Colonic mucosa (tissue), 4 donors: Measurements from ENCODE around the gene PWWP2A. TPM values are rescaled to one million over a fixed set of nuclear protein-coding genes. Genes with fewer than 3 reads are reported as not detected.
A peak's percentile ranks its signal among the peaks of the same experiment; 100 is the strongest.

Experiments
- DNase-seq: peaks from one replicate; pipeline ENCODE4 v3.0.0-alpha.2; 2020
- H3K27ac ChIP-seq: fragments of 200-600 bp; one replicate; pipeline ENCODE4 v1.8.0; 2021
- H3K27me3 ChIP-seq: fragments of 200-600 bp; one replicate; pipeline ENCODE4 v1.8.0; 2021
- H3K36me3 ChIP-seq: fragments of 200-600 bp; one replicate; pipeline ENCODE4 v1.8.0; 2021
- H3K4me1 ChIP-seq: fragments of 200-600 bp; one replicate; pipeline ENCODE4 v1.8.0; 2021; ENCODE audit warnings: mild to moderate bottlenecking
- H3K4me3 ChIP-seq: fragments of 200-600 bp; one replicate; pipeline ENCODE4 v1.8.0; 2021
- H3K9ac ChIP-seq, 2 donors: one replicate each; pipeline ENCODE4 v1.7.0; 2013; ENCODE audit warnings: control low read depth in 2 of 2, low read depth in 2 of 2, low read length in 2 of 2
- H3K9me3 ChIP-seq: fragments of 200-600 bp; one replicate; pipeline ENCODE4 v1.8.0; 2021
- intact Hi-C: fragments of 100-400 bp; cut with DNase I; formaldehyde crosslinking; loops from one replicate; pipeline ENCODE4 v1.14.1; 2022
- total RNA-seq, 2 donors: library from RNA; stranded (reverse); fragmentation: NEBNext Ultra II Directional in 1 of 2; extraction: Animal tissue kit (Norgen Biotek cat#: 25700) in 1 of 2; gene quantifications; one replicate each; pipeline ENCODE4 v1.2.1, GENCODE V29; 2021
- TF ChIP-seq, protein P1 (sequence below): fragments of 200-600 bp; IDR thresholded peaks from one replicate; pipeline ENCODE4 v1.8.0; 2022; ENCODE audit warnings: antibody characterized with exemption, mild to moderate bottlenecking
- donor health status: healthy.
- donor health status: DM: no; HTN: no; CAD: no.
- donor health status: DM: no; HTN: no; CAD: no.

Gene PWWP2A
- total RNA-seq, 2 donors from 2014 or later: 44.0 to 47.6 TPM

DNA sequence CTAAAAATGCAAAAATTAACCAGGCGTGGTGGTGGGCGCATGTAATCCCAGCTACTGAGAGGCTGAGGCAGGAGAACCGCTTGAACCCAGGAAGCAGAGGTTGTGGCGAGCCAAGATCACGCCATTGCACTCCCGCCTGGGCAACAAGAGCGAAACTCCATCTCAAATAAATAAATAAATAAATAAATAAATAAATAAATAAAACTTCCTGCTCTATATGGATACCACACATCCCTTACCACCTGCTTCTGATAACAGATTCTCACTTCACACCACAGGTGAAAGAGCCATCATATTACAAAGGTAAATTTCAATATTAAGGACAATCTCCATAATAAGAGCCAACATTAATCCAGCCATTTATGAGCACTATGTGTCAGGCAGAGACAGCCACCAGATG lies 9.4 kb upstream of the PWWP2A start:
- TF ChIP-seq, protein P1, sequence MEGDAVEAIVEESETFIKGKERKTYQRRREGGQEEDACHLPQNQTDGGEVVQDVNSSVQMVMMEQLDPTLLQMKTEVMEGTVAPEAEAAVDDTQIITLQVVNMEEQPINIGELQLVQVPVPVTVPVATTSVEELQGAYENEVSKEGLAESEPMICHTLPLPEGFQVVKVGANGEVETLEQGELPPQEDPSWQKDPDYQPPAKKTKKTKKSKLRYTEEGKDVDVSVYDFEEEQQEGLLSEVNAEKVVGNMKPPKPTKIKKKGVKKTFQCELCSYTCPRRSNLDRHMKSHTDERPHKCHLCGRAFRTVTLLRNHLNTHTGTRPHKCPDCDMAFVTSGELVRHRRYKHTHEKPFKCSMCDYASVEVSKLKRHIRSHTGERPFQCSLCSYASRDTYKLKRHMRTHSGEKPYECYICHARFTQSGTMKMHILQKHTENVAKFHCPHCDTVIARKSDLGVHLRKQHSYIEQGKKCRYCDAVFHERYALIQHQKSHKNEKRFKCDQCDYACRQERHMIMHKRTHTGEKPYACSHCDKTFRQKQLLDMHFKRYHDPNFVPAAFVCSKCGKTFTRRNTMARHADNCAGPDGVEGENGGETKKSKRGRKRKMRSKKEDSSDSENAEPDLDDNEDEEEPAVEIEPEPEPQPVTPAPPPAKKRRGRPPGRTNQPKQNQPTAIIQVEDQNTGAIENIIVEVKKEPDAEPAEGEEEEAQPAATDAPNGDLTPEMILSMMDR: no peak
- H3K27me3 ChIP-seq: no peaks in the 10 kb centered on the region
- no peaks in the 10 kb centered on the region for H3K9me3 ChIP-seq
- H3K27ac ChIP-seq: no peak overlapping the region
- no peak overlapping the region for H3K9ac ChIP-seq
- H3K4me1 ChIP-seq: no peaks in the 10 kb centered on the region
- H3K4me3 ChIP-seq: no peak overlapping the region
- no peaks in the 10 kb centered on the region for H3K36me3 ChIP-seq
- DNase-seq: no peak
- intact Hi-C loops: loop anchor here (10.0 kb wide), 1 partner anchor 684 kb away; no protein-coding TSS in a partner anchor

DNA sequence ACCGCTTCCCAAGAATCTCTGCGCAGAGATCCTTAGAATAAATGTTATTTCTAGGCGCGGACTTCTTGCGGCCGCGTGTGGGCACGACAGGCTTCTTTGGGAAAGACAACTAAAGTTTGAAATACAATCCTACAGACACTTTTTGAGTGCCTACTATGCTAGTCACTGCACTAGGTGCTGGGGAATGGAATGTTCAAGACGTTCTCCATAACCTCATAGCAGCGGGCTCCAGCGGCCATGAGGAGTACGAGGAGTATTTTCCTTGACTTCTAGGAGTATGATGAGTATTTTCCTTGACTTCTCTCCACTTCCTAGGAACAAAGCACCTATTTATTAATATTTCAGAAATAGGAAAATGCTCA lies 636 bp upstream of the PWWP2A start:
- H3K9ac ChIP-seq: no peak overlapping the region
- no peak overlapping the region for H3K27ac ChIP-seq
- no peaks in the 10 kb centered on the region for H3K9me3 ChIP-seq
- TF ChIP-seq, protein P1: peak; percentile 24
- H3K4me1 ChIP-seq: no peaks in the 10 kb centered on the region
- no peak for DNase-seq
- H3K36me3 ChIP-seq: no peaks in the 10 kb centered on the region
- intact Hi-C loops: loop anchor here (5.0 to 10.0 kb wide), 3 partner anchors 67 to 675 kb away; no protein-coding TSS in a partner anchor
- no peaks in the 10 kb centered on the region for H3K27me3 ChIP-seq
- peak overlapping the region; percentile 12 for H3K4me3 ChIP-seq

DNA sequence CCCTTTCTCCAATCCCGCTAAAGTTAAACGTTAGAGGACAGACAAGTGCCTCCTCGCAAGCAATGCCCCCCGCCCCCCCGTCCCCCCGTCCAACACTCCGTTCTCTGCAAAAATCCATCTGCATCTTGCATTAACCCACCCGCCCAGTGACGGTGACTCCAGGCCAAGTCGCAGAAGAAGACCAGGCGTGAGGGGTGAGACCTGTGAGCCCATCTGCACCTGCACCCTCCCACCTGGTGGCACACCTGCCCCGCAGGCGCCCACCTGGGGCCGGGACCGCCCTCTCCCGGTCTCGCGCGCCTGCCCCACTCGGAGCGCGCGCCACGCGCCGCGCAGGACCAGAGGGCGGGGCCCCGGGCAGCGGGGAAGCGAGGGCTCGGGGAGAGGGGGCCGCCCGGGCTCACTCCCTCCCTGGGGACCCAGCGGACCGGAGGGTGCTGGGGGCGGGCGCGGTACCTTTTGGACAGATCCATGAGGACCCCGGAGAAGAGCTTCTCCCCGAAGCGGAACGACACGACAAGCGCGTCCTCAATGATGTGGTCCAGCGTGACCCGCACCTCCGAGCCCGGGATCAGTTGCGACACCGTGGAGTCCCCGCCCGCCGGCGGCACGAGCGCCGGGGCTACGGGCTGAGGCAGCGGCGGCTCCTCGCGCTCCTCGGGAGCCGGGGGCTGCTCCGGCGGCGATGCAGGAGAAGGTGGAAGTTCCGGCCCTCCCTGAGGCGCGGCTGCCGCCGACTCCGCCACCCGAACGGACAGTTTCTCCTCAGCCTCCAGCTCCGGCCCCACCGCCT lies 705 bp downstream of the PWWP2A start:
- H3K9ac ChIP-seq: peak overlapping the region; percentile 84 to 98
- peak; percentile 55 for DNase-seq
- H3K9me3 ChIP-seq: no peaks in the 10 kb centered on the region
- TF ChIP-seq, protein P1: no peak
- peak overlapping the region; percentile 92 for H3K4me3 ChIP-seq
- intact Hi-C loops: no loop called here
- no peaks in the 10 kb centered on the region for H3K4me1 ChIP-seq
- H3K27ac ChIP-seq: peak overlapping the region; percentile 96
- H3K36me3 ChIP-seq: no peaks in the 10 kb centered on the region
- H3K27me3 ChIP-seq: no peaks in the 10 kb centered on the region

DNA sequence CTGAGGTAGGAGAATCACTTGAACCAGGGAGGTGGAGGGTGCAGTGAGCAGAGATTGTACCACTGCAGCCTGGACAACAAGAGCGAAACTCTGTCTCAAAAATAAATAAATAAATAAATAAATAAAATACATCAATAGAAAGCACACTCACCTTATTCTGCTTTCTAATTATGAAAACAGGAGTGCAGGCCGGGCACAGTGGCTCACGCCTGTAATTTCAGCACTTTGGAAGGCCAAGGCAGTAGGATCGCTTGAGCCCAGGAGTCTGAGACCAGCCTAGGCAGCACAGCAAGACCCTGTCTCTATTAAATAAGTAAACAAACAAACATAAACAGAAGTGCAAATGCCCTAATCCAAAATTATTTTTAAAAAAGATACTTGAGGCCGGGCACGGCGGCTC lies 2.3 kb downstream of the PWWP2A start:
- intact Hi-C loops: no loop called here
- Histone ChIP-seq H3K9me3 (no peaks in the 10 kb centered on the region), H3K27me3 (no peaks in the 10 kb centered on the region), H3K4me3 (no peak overlapping the region), H3K36me3 (no peaks in the 10 kb centered on the region), H3K27ac (no peak overlapping the region), H3K9ac (no peak overlapping the region), H3K4me1 (no peaks in the 10 kb centered on the region)
- DNase-seq: no peak
- TF ChIP-seq, protein P1: no peak

DNA sequence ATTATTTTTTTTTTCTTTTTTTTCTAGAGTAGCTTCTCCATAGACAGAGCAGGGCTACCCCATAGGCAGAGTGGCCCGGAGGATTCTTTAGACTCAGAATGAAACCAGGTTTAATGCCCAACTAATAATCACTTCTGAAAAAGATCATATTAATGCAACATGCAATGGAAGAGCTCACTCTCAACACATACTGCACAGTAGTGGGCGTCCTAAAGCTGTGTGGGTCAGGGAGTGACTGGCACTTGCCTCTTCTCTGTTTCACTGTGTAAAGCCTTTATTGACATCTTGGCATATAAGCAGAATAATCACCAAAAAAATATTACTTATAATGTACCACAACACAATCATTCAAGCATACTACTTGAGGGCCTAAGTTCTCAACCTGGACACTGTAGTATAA lies 11.1 kb downstream of the PWWP2A start:
- no peak overlapping the region for H3K4me3 ChIP-seq
- H3K36me3 ChIP-seq: no peaks in the 10 kb centered on the region
- no peak overlapping the region for H3K27ac ChIP-seq
- no peaks in the 10 kb centered on the region for H3K27me3 ChIP-seq
- intact Hi-C loops: no loop called here
- H3K9me3 ChIP-seq: no peaks in the 10 kb centered on the region
- H3K9ac ChIP-seq: no peak overlapping the region
- H3K4me1 ChIP-seq: no peaks in the 10 kb centered on the region
- no peak for DNase-seq
- TF ChIP-seq, protein P1: no peak
